Middle frontal gyrus (tissue), 1 donor: ENCODE results near the gene SSBP1.
"Not testable (repeated sequence)": the region's sequence is repeated elsewhere in the genome, so short reads cannot be mapped to it uniquely, and the experiment has no call there.

Experiments used
- DNase-seq: peaks from one replicate; pipeline ENCODE4 v3.0.0-alpha.2; 2015; ENCODE audit warnings: low spot score; ENCODE audit errors: extremely low spot score

Gene SSBP1

DNA sequence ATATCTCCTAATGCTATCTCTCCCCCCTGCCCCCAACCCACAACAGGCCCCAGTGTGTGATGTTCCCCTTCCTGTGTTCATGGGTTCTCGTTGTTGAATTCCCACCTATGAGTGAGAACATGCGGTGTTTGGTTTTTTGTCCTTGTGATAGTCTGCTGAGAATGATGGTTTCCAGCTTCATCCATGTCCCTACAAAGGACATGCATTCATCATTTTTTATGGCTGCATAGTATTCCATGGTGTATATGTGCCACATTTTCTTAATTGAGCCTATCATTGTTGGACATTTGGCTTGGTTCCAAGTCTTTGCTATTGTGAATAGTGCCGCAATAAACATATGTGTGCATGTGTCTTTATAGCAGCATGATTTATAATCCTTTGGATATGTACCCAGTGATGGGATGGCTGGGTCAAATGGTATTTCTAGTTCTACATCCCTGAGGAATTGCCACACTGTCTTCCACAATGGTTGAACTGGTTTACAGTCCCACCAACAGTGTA is 32.0 kb downstream of the SSBP1 start:
- not testable (repeated sequence) for DNase-seq

DNA sequence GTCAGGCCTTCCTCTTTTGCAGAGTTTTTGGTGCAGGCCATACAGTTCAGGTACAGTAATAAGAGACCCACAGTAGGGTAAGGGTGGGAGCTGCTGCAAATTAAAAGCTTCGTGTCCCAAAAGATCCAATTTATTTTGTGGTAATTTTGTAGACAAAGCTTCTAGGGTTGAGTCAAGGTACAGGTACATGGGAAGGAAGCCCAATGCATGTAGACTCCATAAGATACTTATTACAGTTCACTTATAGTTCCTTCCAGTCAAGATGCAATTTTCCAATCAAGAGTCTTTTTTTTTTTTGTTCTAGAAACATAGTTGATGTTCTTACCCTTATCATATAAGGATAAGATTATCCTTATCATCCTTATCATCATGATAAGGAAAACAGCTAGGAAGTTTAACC is 38.2 kb downstream of the SSBP1 start, which contains the start of gene TAS2R4:
Gene TAS2R4 (plus strand): TSS at position 301 of the 400 bp plus-strand sequence. CDS start 1,815 bp downstream, outside the sequence.
- no peak for DNase-seq

DNA sequence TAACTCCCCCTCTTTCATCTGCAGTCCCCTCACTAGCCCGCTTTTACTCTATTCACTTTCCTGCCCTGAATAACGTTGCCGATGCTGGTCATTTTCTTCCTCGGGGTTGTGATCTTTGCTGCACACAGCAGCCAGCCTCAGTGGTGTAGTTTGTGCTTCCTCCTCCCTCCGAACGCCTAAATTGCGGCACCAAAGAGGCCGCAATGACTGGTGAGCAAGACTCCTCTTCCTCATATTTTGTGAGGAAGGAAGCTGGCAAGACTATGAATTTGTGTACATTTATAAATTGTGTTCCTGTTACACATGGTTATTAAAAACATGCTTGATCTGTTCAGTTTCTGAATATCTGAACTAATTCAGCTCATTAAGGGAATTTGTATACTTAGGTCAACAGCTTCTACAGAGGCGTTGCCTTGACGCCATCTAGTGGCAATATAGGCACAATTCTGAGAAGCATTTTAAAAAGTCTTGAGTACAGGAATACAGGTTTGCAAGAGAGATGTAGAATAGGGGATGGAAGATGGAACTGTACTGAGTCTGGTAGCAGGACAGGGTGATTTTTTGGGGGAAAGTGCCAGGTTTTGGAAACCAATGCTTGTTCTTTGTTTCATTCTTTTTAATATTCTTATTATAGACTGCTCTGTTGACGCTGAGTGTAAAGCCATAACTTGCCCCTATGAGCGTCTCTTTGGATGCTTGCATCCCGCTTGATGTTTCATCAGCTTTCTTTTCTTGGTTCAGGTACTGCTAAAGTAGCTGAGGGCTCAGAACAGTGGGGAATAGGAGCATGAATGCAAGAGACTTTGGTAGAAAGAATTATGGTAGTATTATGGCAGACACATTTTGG is 47.8 kb downstream of the SSBP1 start:
- no peak for DNase-seq

DNA sequence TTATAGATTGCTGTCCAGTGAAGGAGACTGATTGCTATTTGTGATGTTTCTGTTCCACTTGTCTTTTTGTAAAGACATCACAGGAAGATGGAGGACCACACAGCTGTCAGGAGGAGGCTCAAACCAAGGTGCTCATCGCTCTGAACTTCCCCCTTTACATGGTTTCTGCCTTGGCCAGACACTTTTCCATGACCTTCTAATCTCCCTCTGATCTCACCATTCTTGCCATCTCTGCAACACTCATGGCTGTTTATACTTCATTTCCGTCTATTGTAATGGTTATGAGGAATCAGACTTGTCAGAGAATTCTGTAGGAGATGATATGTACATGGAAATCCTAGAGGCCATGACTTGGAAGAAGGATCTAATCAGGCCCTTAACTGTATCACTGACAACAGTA is 50.1 kb downstream of the SSBP1 start:
- DNase-seq, result no peak

DNA sequence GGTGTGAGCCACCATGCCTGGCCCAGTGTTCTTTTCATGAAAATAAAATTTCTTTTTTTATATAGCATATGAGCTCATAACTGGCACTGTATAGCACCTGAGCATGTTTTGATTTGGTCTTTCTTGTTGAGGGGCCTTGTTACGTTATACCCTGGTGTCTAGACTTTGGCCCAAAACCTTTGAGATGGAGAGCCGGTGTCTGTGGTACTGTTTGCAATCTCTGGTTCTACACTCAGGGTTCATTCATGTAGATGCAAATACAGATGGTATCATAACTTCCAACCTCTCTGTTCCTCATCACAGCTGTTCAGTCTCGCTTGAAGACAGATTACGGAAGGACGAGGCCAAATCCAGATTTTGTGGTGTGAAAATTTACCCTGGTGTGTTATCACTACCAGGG is 51.8 kb downstream of the SSBP1 start, which contains the start of gene TAS2R5:
Gene TAS2R5 (plus strand): TSS at position 301 of the 400 bp plus-strand sequence. CDS start 145 bp downstream, outside the sequence.
- DNase-seq, result no peak

DNA sequence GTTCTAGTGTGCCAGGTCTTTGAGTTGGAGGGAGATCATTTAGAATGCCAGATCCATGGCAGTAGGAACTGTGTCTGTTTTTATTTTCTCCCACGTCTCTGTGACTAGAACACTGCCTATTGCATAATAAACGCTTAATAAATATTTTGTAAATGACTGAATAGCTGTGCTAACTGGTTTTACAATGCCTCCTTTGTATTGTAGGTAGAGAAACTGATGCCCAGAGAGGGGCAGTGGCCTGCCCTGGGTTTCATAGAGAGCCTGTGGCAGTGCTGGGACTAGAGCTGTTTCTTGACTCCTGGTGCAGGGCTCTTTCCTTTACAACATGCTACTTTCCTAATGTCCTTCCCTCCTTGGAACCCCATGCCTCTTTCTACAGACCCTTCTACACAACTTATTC is 54.4 kb downstream of the SSBP1 start:
- no peak for DNase-seq
